Osteoblast (primary cell): Measurements from ENCODE around the gene OTUD3. TPM values are rescaled to one million over a fixed set of nuclear protein-coding genes. Genes with fewer than 3 reads are reported as not detected.
A peak's percentile ranks its signal among the peaks of the same experiment; 100 is the strongest.

ENCODE experiments used
- DNase-seq: peaks from one replicate; pipeline ENCODE4 v3.0.0; 2011; ENCODE audit warnings: low spot score, mixed read lengths; ENCODE audit not compliant: insufficient read length; ENCODE audit errors: missing footprints
- H2AFZ ChIP-seq: 2 replicates; pipeline ENCODE4 v1.6.0; 2011; ENCODE audit warnings: mild to moderate bottlenecking, low read length
- H3K27ac ChIP-seq: 2 replicates; pipeline ENCODE4 v1.5.1; 2011; ENCODE audit warnings: mild to moderate bottlenecking, low read depth, low read length, moderate library complexity
- H3K27me3 ChIP-seq: 2 replicates; pipeline ENCODE4 v1.6.0; 2012; ENCODE audit warnings: mild to moderate bottlenecking, control low read depth, inconsistent platforms, low read length, moderate library complexity; ENCODE audit not compliant: insufficient read depth
- H3K36me3 ChIP-seq: 2 replicates; pipeline ENCODE4 v1.5.1; 2011; ENCODE audit warnings: mild to moderate bottlenecking, low read length, control low read depth, moderate library complexity; ENCODE audit not compliant: insufficient read depth
- H3K4me1 ChIP-seq: 2 replicates; pipeline ENCODE4 v1.5.1; 2011; ENCODE audit warnings: mild to moderate bottlenecking, low read length, control low read depth, moderate library complexity; ENCODE audit not compliant: insufficient read depth
- H3K4me2 ChIP-seq: 2 replicates; pipeline ENCODE4 v1.6.0; 2011; ENCODE audit warnings: mild to moderate bottlenecking, low read length; ENCODE audit not compliant: insufficient read depth
- H3K4me3 ChIP-seq: fragments of 200-600 bp; sonication (generic); 3 replicates; pipeline ENCODE4 v1.5.1; 2012; ENCODE audit warnings: mild to moderate bottlenecking, low read length, inconsistent platforms; ENCODE audit not compliant: insufficient read depth
- H3K79me2 ChIP-seq: 2 replicates; pipeline ENCODE4 v1.6.0; 2012; ENCODE audit warnings: mild to moderate bottlenecking, low read length, control low read depth, inconsistent platforms; ENCODE audit not compliant: insufficient read depth
- H3K9me3 ChIP-seq: 2 replicates; pipeline ENCODE4 v1.5.1; 2011; ENCODE audit warnings: low read depth, low read length, control low read depth
- H4K20me1 ChIP-seq: 2 replicates; pipeline ENCODE4 v1.6.0; 2012; ENCODE audit warnings: mild to moderate bottlenecking, low read length, control low read depth; ENCODE audit not compliant: insufficient read depth
- total RNA-seq: library from RNA; depleted of rRNA; stranded (reverse); fragments of >200 nt; gene quantifications from 2 replicates; pipeline ENCODE4 v1.2.3, GENCODE V29; 2012
- TF ChIP-seq, protein P1 (sequence below): IDR thresholded peaks from 2 replicates; pipeline ENCODE4 v1.5.1; 2011; ENCODE audit warnings: mild to moderate bottlenecking, low read depth, low read length, moderate library complexity; ENCODE audit errors: extremely low read depth

Gene OTUD3
- total RNA-seq, 1 donor, result 4.0 TPM

DNA sequence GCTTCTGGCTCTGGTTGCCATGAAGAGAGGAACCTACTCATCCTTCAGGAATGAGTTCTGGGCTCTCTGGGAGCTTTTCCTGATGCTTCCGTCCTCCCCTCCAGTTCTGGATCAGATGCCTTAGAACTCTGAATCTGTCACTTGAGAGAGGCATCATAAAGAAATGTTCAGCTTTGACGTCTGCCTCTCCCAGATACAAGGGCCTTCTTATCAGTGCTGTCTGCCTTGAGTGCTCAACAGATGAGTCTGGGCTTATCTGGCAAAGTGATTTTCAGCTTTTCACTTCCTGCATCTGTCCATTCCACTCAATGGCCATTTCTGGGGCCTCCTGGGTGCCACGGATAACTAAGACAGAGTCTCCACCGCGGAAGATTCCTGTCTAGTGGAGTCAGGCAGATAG lies 12.3 kb upstream of the OTUD3 start:
- peak; percentile 54 for DNase-seq
- Histone ChIP-seq H3K79me2 (no peaks in the 10 kb centered on the region), H2AFZ (peak overlapping the region; percentile 71), H3K4me2 (no peak overlapping the region), H3K9me3 (no peaks in the 10 kb centered on the region), H4K20me1 (no peaks in the 10 kb centered on the region), H3K27ac (peak overlapping the region; percentile 72), H3K4me1 (peaks cover 20% of the 10 kb centered on the region), H3K4me3 (no peak overlapping the region), H3K27me3 (no peaks in the 10 kb centered on the region), H3K36me3 (no peaks in the 10 kb centered on the region)
- TF ChIP-seq, protein P1, sequence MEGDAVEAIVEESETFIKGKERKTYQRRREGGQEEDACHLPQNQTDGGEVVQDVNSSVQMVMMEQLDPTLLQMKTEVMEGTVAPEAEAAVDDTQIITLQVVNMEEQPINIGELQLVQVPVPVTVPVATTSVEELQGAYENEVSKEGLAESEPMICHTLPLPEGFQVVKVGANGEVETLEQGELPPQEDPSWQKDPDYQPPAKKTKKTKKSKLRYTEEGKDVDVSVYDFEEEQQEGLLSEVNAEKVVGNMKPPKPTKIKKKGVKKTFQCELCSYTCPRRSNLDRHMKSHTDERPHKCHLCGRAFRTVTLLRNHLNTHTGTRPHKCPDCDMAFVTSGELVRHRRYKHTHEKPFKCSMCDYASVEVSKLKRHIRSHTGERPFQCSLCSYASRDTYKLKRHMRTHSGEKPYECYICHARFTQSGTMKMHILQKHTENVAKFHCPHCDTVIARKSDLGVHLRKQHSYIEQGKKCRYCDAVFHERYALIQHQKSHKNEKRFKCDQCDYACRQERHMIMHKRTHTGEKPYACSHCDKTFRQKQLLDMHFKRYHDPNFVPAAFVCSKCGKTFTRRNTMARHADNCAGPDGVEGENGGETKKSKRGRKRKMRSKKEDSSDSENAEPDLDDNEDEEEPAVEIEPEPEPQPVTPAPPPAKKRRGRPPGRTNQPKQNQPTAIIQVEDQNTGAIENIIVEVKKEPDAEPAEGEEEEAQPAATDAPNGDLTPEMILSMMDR, result no peak

DNA sequence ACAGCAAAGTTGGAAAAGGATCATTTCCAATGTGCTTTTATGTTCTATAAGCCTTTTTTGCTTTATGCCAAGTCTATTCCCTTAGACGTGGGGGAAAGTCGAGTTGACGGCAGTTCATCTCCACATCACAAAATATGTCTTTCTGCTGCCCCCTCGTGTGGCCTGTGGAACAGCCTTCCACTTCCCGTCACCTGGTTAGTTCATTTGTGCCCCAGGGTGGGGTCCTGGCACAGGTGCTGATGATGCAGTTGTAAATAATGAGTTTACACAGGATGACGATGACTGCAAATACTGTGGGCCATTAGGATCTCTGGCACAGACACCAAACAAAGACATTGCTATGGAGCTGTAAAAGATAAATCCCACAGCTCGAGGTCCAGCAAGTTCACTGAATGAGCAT lies 10.0 kb upstream of the OTUD3 start:
- Histone ChIP-seq H3K36me3 (no peaks in the 10 kb centered on the region), H3K9me3 (no peaks in the 10 kb centered on the region), H3K4me2 (no peak overlapping the region), H3K27ac (no peak overlapping the region), H3K79me2 (no peaks in the 10 kb centered on the region), H3K27me3 (peaks cover under 1% of the 10 kb centered on the region), H2AFZ (no peak overlapping the region), H3K4me1 (peaks cover 9% of the 10 kb centered on the region), H4K20me1 (no peaks in the 10 kb centered on the region), H3K4me3 (no peak overlapping the region)
- TF ChIP-seq, protein P1, result peak; percentile 37
- peak; percentile 67 for DNase-seq

DNA sequence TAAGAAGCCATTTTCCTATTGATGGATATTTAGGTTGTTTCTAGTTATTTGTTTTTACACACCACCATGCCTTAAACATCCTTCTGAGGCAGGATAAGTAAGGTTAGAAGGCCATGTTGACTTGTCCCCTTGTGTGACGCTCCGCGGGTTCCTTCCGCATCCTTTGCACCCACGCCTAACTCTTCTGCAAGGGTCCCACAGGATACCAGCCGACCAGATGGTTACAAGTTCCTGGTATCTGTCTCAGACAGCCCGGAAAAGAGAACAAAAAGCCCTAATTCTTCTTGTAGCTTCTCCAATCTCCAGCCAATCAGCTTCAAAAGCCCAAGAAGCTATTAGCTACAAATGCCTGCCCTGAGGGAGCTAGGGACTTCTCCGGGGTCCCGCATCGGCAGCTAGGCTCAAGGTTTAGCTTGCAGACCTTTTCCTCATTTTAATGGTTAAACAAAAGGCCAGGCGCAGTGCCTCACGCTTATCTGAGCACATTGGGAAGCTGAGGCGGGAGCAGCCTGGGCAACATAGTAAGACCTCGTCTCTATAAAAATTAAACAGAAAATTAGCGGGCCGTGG lies 4.9 kb upstream of the OTUD3 start:
- no peak overlapping the region for H2AFZ ChIP-seq
- H4K20me1 ChIP-seq, result no peaks in the 10 kb centered on the region
- DNase-seq, result no peak
- H3K36me3 ChIP-seq, result no peaks in the 10 kb centered on the region
- no peaks in the 10 kb centered on the region for H3K79me2 ChIP-seq
- no peak overlapping the region for H3K4me2 ChIP-seq
- no peaks in the 10 kb centered on the region for H3K9me3 ChIP-seq
- H3K4me3 ChIP-seq, result no peak overlapping the region
- TF ChIP-seq, protein P1, result no peak
- H3K4me1 ChIP-seq, result peaks cover 3% of the 10 kb centered on the region
- no peak overlapping the region for H3K27ac ChIP-seq
- H3K27me3 ChIP-seq, result peaks cover 19% of the 10 kb centered on the region

DNA sequence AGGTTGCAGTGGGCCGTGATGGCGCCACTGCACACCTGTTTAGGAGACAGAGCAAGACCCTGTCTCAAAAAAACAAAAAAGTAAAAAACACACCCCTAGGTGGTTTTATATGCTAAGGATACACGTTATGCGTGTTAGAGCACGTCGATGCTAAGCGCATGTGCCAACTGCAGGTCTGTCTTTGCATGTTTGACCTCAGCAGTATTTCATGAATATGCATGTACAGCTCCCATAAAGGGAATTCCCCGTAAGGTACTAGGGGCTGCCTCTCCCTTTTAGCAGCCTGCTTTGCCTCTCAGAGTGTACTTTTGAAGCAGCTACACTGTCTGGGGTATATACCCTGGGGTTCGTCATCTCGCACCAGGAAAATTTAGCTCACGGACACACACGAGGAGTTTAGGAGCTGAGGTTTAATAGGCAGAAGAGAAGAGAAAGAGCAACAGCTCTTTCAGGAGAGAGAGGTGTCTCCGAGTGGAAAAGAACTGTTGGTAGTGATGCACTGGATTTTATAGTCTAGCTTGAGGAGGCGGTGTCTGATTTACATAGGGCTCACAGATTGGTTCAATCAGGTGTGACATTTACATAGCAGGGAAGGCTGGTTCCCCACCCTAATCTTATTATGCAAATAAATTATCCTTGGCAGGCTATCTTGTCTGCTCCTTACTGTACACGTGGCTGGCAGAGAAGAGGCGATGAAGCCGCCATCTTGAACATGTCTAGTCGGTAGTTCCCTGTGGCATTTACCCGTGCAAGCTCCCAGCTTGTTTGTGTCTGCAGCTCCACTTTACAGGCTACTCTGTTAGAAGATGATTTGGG lies 4.2 kb upstream of the OTUD3 start:
- H3K27me3 ChIP-seq, result peaks cover 19% of the 10 kb centered on the region
- no peak overlapping the region for H3K4me3 ChIP-seq
- H2AFZ ChIP-seq, result no peak overlapping the region
- no peak for DNase-seq
- H3K4me2 ChIP-seq, result no peak overlapping the region
- peaks cover 6% of the 10 kb centered on the region for H3K4me1 ChIP-seq
- peaks cover 5% of the 10 kb centered on the region for H3K79me2 ChIP-seq
- TF ChIP-seq, protein P1, result no peak
- H4K20me1 ChIP-seq, result peaks cover 4% of the 10 kb centered on the region
- no peak overlapping the region for H3K27ac ChIP-seq
- no peaks in the 10 kb centered on the region for H3K36me3 ChIP-seq
- H3K9me3 ChIP-seq, result no peaks in the 10 kb centered on the region
